Dedifferentiated amniotic fluid mesenchymal stem cell (primary cell): ENCODE results near the gene SKP1.
A peak's percentile ranks its signal among the peaks of the same experiment; 100 is the strongest.
"Not testable (repeated sequence)": the region's sequence is repeated elsewhere in the genome, so short reads cannot be mapped to it uniquely, and the experiment has no call there.

Experiments used
- DNase-seq: peaks from one replicate; pipeline ENCODE4 v3.0.0-alpha.2; 2016; ENCODE audit errors: extremely low spot score

Gene SKP1

GRCh38 chr5:134177369-134178095 lies 782 bp upstream of the SKP1 start:
- no peak for DNase-seq

DNA sequence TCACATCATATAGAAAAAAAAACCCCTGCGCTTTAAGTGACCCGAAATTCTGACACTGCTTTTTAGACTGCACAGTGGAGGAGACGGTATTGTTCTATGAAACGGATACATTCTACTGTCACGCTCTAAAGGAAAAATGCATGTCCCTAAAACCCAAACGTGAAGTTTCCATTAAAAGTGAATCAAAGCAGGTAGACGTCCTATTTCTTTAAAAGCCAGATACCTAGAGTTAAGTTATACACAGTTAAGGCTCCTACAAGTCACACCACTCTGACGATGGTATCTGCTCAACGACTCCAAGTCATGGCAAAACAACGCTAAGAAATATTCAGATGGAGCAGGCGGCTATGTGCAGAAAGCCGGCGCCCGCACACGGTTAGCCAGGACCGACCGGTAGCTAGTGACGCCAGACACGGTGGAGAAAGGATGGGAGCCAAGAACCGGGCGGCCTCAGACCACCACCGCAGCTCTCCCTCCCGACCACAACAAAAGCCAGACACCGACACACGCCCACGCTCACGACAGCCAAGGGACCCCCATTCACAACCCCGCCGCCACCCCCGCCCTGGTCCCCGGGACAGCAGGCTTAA lies 734 bp downstream of the SKP1 start:
- DNase-seq = no peak

DNA sequence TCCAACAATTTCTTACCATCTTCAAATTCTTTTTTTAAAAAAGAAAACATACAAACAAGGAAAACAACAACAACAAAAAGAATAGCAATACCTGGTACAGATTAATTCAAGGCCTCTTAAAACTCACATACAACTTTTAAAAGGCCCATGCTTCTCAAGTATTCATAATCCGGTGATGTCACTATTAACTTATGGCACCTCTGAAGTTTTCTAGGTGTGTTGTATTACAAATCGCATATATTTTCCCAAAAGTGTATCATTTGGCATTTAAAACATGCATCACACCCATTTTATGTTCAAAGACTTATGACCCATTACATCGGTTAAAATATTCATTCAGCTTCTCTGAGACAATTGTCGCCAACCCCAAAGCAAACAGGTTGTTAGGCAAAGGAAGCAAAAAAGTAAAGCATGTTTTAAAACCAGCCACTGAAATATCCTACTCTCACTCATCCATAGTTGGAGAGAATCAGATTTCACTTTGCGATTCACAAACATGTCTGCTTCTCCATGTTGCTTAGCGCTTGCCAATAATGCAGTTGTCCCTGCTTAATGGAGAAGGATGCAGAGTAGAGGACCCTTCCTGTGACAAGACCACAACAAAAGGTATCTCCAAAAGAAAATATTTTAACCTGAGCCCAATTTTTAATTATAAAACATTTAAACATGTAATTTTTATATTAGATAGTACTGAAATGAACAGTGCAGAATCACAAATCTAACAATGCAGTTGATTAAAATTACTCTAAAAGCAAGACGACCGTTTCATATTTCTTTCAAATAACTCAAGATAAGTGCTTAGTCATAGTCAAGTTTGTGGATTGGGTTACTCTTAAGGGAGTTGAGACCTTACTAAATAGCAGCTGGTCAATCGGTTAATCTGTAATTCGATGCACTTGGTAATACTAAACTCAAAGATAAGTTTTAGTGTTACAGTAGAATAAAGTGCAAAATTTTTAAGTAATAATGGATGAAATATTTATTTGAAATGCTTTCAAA lies 1.6 kb downstream of the SKP1 start:
- DNase-seq = peak; percentile 59

GRCh38 chr5:134171972-134172371 lies 4.8 kb downstream of the SKP1 start:
- DNase-seq = no peak

GRCh38 chr5:134162592-134162991 lies 14.2 kb downstream of the SKP1 start:
- DNase-seq = no peak

DNA sequence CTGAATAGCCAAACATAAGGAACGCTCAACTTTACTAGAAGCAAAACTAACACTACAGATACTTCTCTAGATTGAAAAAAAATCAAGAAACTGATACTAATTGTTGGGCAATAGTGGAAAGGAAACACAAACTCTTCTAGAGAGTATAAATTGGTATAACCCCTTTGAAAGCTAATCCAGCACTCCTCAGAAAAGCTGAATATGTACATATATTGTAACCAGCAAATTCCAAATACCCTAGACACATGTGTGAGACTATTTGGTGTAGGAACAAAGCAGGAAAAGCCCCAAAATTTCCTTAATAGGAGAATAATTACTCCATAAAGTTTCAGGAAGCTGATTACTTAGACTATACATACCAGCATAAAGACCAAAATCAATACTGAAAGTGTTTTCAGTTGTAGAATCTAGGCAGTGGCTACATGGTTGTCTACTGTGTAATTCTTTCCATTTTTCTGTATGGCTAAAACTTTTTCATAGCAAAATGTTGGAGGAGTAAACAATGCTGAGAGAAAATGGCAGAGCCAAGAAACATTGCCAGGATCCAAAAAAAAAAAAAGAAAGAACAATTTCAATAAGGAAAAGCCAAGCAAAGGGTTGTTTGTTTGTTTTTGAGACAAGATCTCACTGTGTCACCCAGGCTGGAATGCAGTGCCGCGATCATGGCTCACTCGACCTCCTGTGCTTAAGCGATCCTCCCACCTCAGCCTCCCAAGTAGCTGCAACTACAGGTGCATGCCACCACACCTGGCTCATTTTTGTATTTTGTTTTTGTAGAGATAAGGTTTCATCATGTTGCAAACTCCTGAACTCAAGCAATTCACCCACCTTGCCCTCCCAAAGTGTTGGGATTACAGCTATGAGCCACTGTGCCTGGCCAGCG lies 15.0 kb downstream of the SKP1 start:
- no peak for DNase-seq

- no peak for DNase-seq
These were observed 23.1 kb downstream of the SKP1 start for GRCh38 chr5:134153657-134154056.

- DNase-seq = no peak
These were observed 23.5 kb downstream of the SKP1 start for GRCh38 chr5:134153241-134153640.

DNA sequence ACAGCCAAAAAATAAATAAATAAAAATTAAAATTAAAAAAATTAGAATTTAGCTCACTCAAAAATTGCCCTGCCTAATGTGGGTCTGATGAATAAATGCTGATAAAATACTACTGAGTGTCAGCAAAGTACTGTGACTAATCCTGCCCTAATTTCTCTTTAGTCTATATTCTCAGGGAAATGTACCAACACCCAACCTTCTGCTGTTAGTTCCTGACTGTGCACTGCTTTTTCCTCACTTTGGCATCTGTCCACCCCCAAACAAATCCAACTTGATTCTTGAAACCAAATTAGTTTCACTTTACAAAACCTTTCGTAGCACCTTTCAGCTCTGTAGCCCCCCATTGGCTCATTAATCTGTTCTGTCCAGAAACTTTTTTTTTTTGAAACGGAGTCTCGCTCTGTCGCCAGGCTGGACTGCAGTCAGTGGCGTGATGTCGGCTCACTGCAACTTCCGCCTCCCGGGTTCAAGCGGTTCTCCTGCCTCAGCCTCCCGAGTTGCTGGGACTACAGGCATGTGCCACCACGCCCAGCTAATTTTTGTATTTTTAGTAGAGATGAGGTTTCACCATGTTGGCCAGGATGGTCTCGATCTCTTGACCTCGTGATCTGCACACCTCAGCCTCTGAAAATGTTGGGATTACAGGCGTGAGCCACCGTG lies 24.4 kb downstream of the SKP1 start:
- DNase-seq = not testable (repeated sequence)

DNA sequence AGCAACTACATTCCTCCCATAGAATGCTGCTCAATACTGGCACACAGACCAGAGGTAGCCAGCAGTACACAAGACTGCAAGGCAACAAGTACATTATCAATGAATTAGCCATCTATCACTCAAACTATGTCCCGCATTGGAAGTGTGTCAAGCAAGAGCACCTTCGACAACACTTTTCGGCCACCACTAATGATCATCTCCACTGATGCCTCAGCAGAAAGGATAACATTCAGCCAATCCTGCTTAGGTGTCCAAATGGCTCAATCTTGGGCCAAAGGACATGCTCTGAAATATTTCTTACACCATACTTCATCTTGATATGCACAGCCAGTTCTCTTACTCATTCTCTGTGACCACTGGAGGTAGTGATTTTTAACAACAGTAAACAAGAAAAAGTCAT lies 25.0 kb downstream of the SKP1 start:
- no peak for DNase-seq

- no peak for DNase-seq
These were observed 27.0 kb downstream of the SKP1 start for GRCh38 chr5:134149571-134150303.

DNA sequence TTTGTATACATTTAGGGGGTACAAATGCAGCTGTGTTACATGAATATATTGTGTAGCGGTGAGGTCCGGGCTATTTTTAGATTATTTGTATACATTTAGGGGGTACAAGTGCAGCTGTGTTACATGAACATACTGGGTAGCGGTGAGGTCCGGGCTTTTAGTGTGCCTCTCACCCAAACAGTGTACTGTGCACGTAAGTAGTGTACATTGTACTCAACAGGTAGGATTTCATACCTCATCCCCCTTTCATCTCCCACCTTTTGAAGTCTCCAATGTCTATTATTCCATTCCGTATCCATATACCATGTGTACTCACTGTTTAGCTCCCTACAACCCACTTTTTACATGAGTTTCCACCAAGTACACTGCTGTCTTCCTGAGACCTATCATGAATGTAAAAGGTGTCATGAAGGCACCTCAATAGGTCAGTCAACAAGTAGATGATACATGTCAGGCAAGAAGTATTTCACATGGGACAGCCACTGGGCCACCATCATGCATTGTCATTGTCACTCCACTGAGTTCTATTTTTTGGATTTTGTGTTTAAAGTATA lies 27.7 kb downstream of the SKP1 start:
- no peak for DNase-seq

DNA sequence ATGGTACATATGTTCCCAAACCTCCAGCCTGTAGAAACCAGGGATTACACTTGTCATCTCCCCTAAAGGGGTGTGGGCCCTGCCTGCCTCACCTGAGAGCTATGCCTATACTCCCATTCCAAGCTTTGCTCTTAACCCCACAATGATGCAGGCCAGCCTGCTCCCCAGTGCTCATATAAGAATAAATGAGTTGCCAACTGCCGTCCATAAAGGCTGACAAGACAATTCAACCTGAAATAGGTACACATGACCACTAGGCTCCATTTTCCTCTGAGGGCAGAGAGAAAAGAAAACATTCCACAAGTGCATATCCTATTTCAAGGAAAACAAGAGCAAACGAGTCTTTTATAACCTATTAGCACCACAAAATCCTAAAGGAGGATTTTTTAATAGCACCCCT lies 28.4 kb downstream of the SKP1 start:
- DNase-seq = no peak

- no peak for DNase-seq
These were observed 29.9 kb downstream of the SKP1 start for GRCh38 chr5:134146651-134147518.

- peak; percentile 63 for DNase-seq
These were observed 30.8 kb downstream of the SKP1 start for GRCh38 chr5:134145779-134146581.

GRCh38 chr5:134145041-134145757 lies 31.6 kb downstream of the SKP1 start:
- no peak for DNase-seq
